ENCODE measurements around the gene SLC12A2. TPM values are rescaled to one million over a fixed set of nuclear protein-coding genes. Genes with fewer than 3 reads are reported as not detected.
A peak's percentile ranks its signal among the peaks of the same experiment; 100 is the strongest.

Gene SLC12A2
- total RNA-seq, 3 donors from 2014 or later = 67.6 to 207 (median 151) TPM

- ATAC-seq (no peak), DNase-seq (no peak)
- intact Hi-C loops (cut with DNase I, micrococcal nuclease) = no loop called here
- TF ChIP-seq CTCF (IDR thresholded peaks at IDR 0.05) = no peak
- H3K4me3 ChIP-seq = no peak overlapping the region
- H3K9me3 ChIP-seq = no peaks in the 10 kb centered on the region
- peaks cover 3% of the 10 kb centered on the region for H3K4me1 ChIP-seq (ENCODE audit: low read depth)
- H3K36me3 ChIP-seq (ENCODE audit: low read depth) = no peaks in the 10 kb centered on the region
Measured at GRCh38 chr5:128074953-128075352, 8.6 kb upstream of the SLC12A2 start.

- TF ChIP-seq CTCF (IDR thresholded peaks at IDR 0.05) = no peak
- intact Hi-C loops (cut with DNase I, micrococcal nuclease) = no loop called here
- ATAC-seq (no peak), DNase-seq (no peak)
- Histone ChIP-seq H3K36me3 (ENCODE audit: low read depth) (no peaks in the 10 kb centered on the region), H3K9me3 (no peaks in the 10 kb centered on the region), H3K4me3 (no peak overlapping the region), H3K4me1 (ENCODE audit: low read depth) (peaks cover 11% of the 10 kb centered on the region)
Measured at GRCh38 chr5:128077526-128077925, 6.0 kb upstream of the SLC12A2 start.

GRCh38 chr5:128081111-128081851, 2.3 kb upstream of the SLC12A2 start:
- H3K4me3 ChIP-seq = no peak overlapping the region
- intact Hi-C loops (cut with DNase I, micrococcal nuclease) = no loop called here
- H3K9me3 ChIP-seq = no peaks in the 10 kb centered on the region
- no peaks in the 10 kb centered on the region for H3K36me3 ChIP-seq (ENCODE audit: low read depth)
- TF ChIP-seq CTCF (IDR thresholded peaks at IDR 0.05) = no peak
- ATAC-seq (no peak), DNase-seq (no peak)
- peaks cover 17% of the 10 kb centered on the region for H3K4me1 ChIP-seq (ENCODE audit: low read depth)

GRCh38 chr5:128082551-128083032, 974 bp upstream of the SLC12A2 start:
- no peaks in the 10 kb centered on the region for H3K9me3 ChIP-seq
- TF ChIP-seq CTCF (IDR thresholded peaks at IDR 0.05) = no peak
- peak overlapping the region; percentile 81 for H3K4me3 ChIP-seq
- no peaks in the 10 kb centered on the region for H3K36me3 ChIP-seq (ENCODE audit: low read depth)
- intact Hi-C loops (cut with DNase I, micrococcal nuclease) = no loop called here
- DNase-seq = no peak
- ATAC-seq = peak; percentile 37
- H3K4me1 ChIP-seq (ENCODE audit: low read depth) = peaks cover 17% of the 10 kb centered on the region

- Histone ChIP-seq H3K4me3 (peak overlapping the region; percentile 81), H3K36me3 (ENCODE audit: low read depth) (no peaks in the 10 kb centered on the region), H3K4me1 (ENCODE audit: low read depth) (peaks cover 21% of the 10 kb centered on the region), H3K9me3 (no peaks in the 10 kb centered on the region)
- DNase-seq (no peak), ATAC-seq (peak; percentile 31)
- TF ChIP-seq CTCF (IDR thresholded peaks at IDR 0.05) = no peak
- intact Hi-C loops (cut with DNase I, micrococcal nuclease) = no loop called here
Measured at GRCh38 chr5:128083811-128084227, 253 bp downstream of the SLC12A2 start.
